ENCODE results near the gene GAS1. TPM values are rescaled to one million over a fixed set of nuclear protein-coding genes. Genes with fewer than 3 reads are reported as not detected.

GAS1 gene
- total RNA-seq, 4 donors from 2014 or later: 53.1 to 89.2 (median 66.6) TPM

- TF ChIP-seq CTCF (IDR thresholded peaks at IDR 0.05; ENCODE audit: low read depth): no peak
Measured at GRCh38 chr9:86940774-86941173, 6.5 kb downstream of the GAS1 start.

- no peak for TF ChIP-seq CTCF (IDR thresholded peaks at IDR 0.05; ENCODE audit: low read depth)
Measured at GRCh38 chr9:86939891-86940290, 7.4 kb downstream of the GAS1 start.

GRCh38 chr9:86939321-86939720 lies 8.0 kb downstream of the GAS1 start:
- no peak for TF ChIP-seq CTCF (IDR thresholded peaks at IDR 0.05; ENCODE audit: low read depth)

GRCh38 chr9:86938780-86939179 lies 8.5 kb downstream of the GAS1 start:
- TF ChIP-seq CTCF (IDR thresholded peaks at IDR 0.05; ENCODE audit: low read depth): no peak

GRCh38 chr9:86926145-86926544 lies 21.2 kb downstream of the GAS1 start:
- TF ChIP-seq CTCF (IDR thresholded peaks at IDR 0.05; ENCODE audit: low read depth): no peak

GRCh38 chr9:86925686-86926085 lies 21.6 kb downstream of the GAS1 start:
- no peak for TF ChIP-seq CTCF (IDR thresholded peaks at IDR 0.05; ENCODE audit: low read depth)

- no peak for TF ChIP-seq CTCF (IDR thresholded peaks at IDR 0.05; ENCODE audit: low read depth)
Measured at GRCh38 chr9:86924206-86924605, 23.1 kb downstream of the GAS1 start.
